ENCODE measurements around the gene GSE1. TPM values are rescaled to one million over a fixed set of nuclear protein-coding genes. Genes with fewer than 3 reads are reported as not detected.

Gene GSE1
- total and polyA plus RNA-seq, 2 donors from 2014 or later: 9.5 to 92.8 TPM

GRCh38 chr16:85613604-85614337 is 649 bp downstream of the GSE1 start:
- intact Hi-C loops (cut with DNase I): no loop called here
- Histone ChIP-seq H3K9ac (ENCODE audit: low read length in 3 of 3) (peak overlapping the region in 1 of 3 donors; percentile 40), H3K4me1 (ENCODE audit: control insufficient read depth in 2 of 3, insufficient read depth in 2 of 3, low read depth in 1 of 3, low read length in 3 of 3) (peaks cover 0 to 49% (median 21%) of the 10 kb centered on the region in 3 donors), H3K9me3 (ENCODE audit: control insufficient read depth in 2 of 3, insufficient read depth in 1 of 3, low read length in 3 of 3) (no peaks in the 10 kb centered on the region), H3K27ac (ENCODE audit: low read depth in 2 of 2, low read length in 2 of 2) (peak overlapping the region; percentile 89 to 96), H3K36me3 (ENCODE audit: control insufficient read depth in 2 of 3, insufficient read depth in 3 of 3, low read length in 3 of 3) (no peaks in the 10 kb centered on the region), H3K4me3 (ENCODE audit: low read length in 3 of 3) (peak overlapping the region in 1 of 3 donors; percentile 64), H3K27me3 (ENCODE audit: control insufficient read depth, insufficient read depth, low read length) (no peaks in the 10 kb centered on the region)
- no peak for TF ChIP-seq CTCF (IDR thresholded peaks at IDR 0.05; ENCODE audit: borderline replicate concordance, extremely low read depth, insufficient read depth)
- peak; percentile 89 to 96 (median 92) for DNase-seq
- no peak for FAIRE-seq

- H3K4me3 ChIP-seq (ENCODE audit: low read length in 3 of 3): peak overlapping the region in 2 of 3 donors; percentile 6 to 35
- DNase-seq (peak in 2 of 5 donors; percentile 47 to 84), FAIRE-seq (no peak)
- H3K27me3 ChIP-seq (ENCODE audit: control insufficient read depth, insufficient read depth, low read length): no peaks in the 10 kb centered on the region
- H3K27ac ChIP-seq (ENCODE audit: low read depth in 2 of 2, low read length in 2 of 2): peak overlapping the region; percentile 11 to 82
- no peaks in the 10 kb centered on the region for H3K36me3 ChIP-seq (ENCODE audit: control insufficient read depth in 2 of 3, insufficient read depth in 3 of 3, low read length in 3 of 3)
- peak overlapping the region in 1 of 3 donors; percentile 65 for H3K9ac ChIP-seq (ENCODE audit: low read length in 3 of 3)
- no peak for TF ChIP-seq CTCF (IDR thresholded peaks at IDR 0.05; ENCODE audit: borderline replicate concordance, extremely low read depth, insufficient read depth)
- intact Hi-C loops (cut with DNase I): no loop called here
- H3K9me3 ChIP-seq (ENCODE audit: control insufficient read depth in 2 of 3, insufficient read depth in 1 of 3, low read length in 3 of 3): no peaks in the 10 kb centered on the region
- H3K4me1 ChIP-seq (ENCODE audit: control insufficient read depth in 2 of 3, insufficient read depth in 2 of 3, low read depth in 1 of 3, low read length in 3 of 3): peaks cover 0 to 45% (median 21%) of the 10 kb centered on the region in 3 donors
Measured at GRCh38 chr16:85614338-85615013, 1.4 kb downstream of the GSE1 start.

- no peaks in the 10 kb centered on the region for H3K27me3 ChIP-seq (ENCODE audit: control insufficient read depth, insufficient read depth, low read length)
- H3K27ac ChIP-seq (ENCODE audit: low read depth in 2 of 2, low read length in 2 of 2): peak overlapping the region; percentile 72 to 82
- no peaks in the 10 kb centered on the region for H3K9me3 ChIP-seq (ENCODE audit: control insufficient read depth in 2 of 3, insufficient read depth in 1 of 3, low read length in 3 of 3)
- intact Hi-C loops (cut with DNase I): no loop called here
- peaks cover 0 to 40% (median 21%) of the 10 kb centered on the region in 3 donors for H3K4me1 ChIP-seq (ENCODE audit: control insufficient read depth in 2 of 3, insufficient read depth in 2 of 3, low read depth in 1 of 3, low read length in 3 of 3)
- H3K4me3 ChIP-seq (ENCODE audit: low read length in 3 of 3): peak overlapping the region in 2 of 3 donors; percentile 6 to 35
- H3K9ac ChIP-seq (ENCODE audit: low read length in 3 of 3): peak overlapping the region in 2 of 3 donors; percentile 16 to 65
- FAIRE-seq (no peak), DNase-seq (peak in 3 of 5 donors; percentile 51 to 95 (median 68))
- no peaks in the 10 kb centered on the region for H3K36me3 ChIP-seq (ENCODE audit: control insufficient read depth in 2 of 3, insufficient read depth in 3 of 3, low read length in 3 of 3)
- no peak for TF ChIP-seq CTCF (IDR thresholded peaks at IDR 0.05; ENCODE audit: borderline replicate concordance, extremely low read depth, insufficient read depth)
Measured at GRCh38 chr16:85615014-85615851, 2.1 kb downstream of the GSE1 start.

Measured in kidney (tissue), 14 donors.